NOMO-1 treated with DMSO at 0.1 percent for 48 hours (cell line): ENCODE measurements around the gene RAPGEFL1.
"Not testable (repeated sequence)": the region's sequence is repeated elsewhere in the genome, so short reads cannot be mapped to it uniquely, and the experiment has no call there.

Experiments
- DNase-seq: peaks from one replicate; lab custom pipeline; 2025; ENCODE audit not compliant: unreplicated experiment; lab: John Stamatoyannopoulos, UW

The RAPGEFL1 gene

DNA sequence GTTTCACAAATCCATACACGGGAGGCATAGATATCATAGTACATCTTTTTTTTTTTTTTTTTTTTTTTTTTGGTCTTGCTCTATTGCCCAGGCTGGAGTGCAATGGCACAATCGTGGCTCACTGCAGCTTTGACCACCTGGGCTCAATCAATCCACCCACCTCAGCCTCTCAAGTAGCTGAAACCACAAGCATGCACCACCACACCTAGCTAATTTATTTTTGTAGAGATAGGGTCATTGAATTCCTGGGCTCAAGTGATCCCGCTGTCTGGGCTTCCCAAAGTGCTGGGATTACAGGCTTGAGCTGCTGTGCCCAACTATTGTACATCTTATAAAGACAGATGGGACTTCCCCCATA, 3.5 kb upstream of the RAPGEFL1 start:
- no peak for DNase-seq

GRCh38 chr17:40174514-40174913, 2.8 kb upstream of the RAPGEFL1 start:
- DNase-seq, result no peak

GRCh38 chr17:40175928-40176753, 1.1 kb upstream of the RAPGEFL1 start:
- DNase-seq, result no peak

DNA sequence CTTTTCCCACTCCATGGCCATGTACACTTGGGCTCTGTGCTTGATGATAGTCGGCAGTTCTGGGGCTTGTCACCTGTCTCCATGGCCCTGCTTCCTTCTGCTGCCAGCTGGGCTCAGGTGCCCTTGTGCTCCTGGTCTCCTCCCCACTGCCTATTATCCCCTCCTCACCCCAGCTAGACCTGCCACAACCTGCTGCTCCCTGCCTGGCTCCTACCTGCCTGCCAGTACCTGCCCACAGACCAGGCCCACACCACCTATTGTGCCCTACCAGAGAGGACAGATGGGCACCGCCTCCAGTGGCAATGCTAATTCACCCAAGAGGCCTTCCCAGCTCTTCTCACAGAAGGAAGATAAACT, 538 bp upstream of the RAPGEFL1 start:
- no peak for DNase-seq

- no peak for DNase-seq
Measured at GRCh38 chr17:40178021-40178601, 841 bp downstream of the RAPGEFL1 start.

DNA sequence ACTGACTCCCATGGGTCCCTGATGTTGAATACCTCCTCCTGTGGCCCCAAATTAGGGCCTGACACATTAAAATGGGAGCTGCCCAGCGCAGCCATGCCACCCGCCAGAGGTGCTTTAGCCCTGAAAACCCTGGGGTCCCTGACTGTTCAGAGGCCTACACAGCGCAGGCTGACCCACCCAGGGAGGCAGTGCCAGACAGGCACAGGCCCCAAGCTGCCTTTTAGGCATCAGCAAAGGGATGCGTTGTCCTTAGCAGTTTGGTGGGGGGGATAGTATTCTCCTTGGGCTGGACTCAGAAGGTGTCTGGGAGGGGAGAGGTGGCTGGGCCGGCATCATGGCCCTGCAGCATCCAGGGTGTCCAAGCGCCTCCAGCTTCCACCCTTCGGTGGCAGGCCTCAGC, 1.4 kb downstream of the RAPGEFL1 start:
- DNase-seq, result no peak

- DNase-seq, result no peak
Measured at GRCh38 chr17:40179923-40180659, 2.8 kb downstream of the RAPGEFL1 start.

- no peak for DNase-seq
Measured at GRCh38 chr17:40180694-40181093, 3.4 kb downstream of the RAPGEFL1 start.

DNA sequence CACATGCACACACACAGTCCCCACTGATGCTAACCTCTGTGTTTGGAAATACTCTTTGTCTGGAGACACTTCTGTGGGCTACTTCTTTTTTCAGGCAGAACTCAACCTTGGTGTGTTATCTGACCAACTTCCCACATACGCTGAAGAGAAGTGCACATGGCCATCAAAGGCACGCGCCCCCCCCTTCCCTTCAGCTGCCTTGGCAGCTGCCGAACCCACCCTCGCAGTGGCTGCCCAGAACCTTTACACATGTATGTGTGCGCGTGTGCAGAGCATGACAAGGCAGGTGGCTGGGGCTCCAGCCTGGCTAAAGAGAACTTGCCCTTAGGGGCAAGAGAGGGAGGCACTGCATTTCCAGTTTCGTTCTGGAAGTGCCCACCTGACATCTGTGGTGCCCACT, 3.9 kb downstream of the RAPGEFL1 start:
- DNase-seq, result no peak

DNA sequence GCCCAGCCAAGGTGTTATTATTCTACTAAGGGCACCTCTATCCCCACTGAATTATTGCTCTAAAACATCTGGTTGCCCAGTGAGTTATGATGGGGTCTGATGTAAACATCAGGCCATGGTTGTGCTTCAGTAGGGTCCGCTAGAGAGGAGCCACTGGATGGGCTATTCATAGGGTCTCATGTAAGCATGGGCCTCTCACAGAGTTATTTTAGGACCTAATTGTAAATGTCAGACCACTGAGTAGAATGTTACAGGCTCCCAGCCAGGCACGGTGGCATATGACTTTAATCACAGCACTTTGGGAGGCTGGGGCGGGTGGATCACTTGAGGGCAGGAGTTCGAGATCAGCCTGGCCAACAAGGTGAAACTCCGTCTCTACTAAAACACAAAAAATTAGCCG, 5.3 kb downstream of the RAPGEFL1 start:
- no peak for DNase-seq

GRCh38 chr17:40187238-40187637, 10.0 kb downstream of the RAPGEFL1 start:
- no peak for DNase-seq

GRCh38 chr17:40188694-40189093, 11.4 kb downstream of the RAPGEFL1 start:
- no peak for DNase-seq

- DNase-seq, result no peak
Measured at GRCh38 chr17:40190197-40191021, 13.1 kb downstream of the RAPGEFL1 start.

DNA sequence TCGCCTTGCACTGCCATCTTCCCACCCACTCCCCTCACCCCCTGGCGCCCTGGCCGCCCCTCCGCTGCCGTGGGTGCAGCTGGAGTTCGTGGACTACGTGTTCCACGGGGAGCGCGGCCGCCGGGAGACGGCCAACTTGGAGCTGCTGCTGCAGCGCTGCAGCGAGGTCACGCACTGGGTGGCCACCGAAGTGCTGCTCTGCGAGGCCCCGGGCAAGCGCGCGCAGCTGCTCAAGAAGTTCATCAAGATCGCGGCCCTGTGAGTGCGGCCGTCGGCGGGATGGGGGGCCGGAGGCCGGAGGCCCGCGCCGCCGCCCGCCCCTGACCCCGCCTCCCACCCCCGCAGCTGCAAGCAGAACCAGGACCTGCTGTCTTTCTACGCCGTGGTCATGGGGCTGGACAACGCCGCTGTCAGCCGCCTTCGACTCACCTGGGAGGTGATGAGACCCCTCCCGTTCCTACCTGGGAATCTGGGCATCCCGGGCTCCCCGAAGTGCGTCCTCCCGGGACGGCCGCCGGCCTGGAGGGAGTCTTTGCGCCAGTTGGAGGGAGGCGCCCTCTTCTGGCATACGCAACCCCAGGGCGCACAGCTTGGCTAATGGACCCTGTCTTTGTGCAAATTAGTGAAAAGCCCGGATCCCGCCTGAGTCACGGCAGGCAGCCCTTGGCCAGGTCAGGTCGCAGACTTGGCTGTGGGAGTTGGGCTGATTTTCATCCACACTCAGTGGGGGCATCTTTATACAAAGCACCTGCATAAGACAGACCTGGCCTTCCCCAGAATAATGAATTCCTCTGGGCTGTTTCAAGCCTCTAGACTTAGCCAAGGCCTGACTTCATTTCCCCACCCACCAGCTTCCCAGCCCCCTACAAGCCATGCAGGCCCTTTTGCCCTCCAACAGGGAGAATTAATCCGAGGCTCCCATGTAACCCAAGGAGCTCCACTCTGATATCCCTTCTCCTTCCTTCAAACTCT, 14.3 kb downstream of the RAPGEFL1 start:
- peak; percentile 45 for DNase-seq

- no peak for DNase-seq
Measured at GRCh38 chr17:40192961-40193360, 15.7 kb downstream of the RAPGEFL1 start.

- no peak for DNase-seq
Measured at GRCh38 chr17:40194821-40195220, 17.6 kb downstream of the RAPGEFL1 start.

- DNase-seq, result no peak
Measured at GRCh38 chr17:40197550-40197949, 20.3 kb downstream of the RAPGEFL1 start.

DNA sequence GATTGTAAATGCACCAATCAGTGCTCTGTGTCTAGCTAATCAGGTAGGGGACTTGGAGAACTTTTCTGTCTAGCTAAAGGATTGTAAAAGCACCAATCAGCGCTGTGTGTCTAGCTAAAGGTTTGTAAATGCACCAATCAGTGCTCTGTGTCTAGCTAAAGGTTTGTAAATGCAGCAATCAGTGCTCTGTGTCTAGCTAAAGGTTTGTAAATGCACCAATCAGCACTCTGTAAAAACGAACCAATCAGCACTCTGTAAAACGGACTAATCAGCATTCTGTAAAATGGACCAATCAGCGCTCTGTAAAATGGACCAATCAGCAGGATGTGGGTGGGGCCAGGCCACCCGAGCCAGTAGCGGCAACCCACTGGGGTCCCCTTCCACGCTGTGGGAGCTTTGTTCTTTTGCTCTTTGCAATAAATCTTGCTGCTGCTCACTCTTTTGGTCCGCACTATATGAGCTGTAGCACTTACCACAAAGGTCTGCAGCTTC, 20.7 kb downstream of the RAPGEFL1 start:
- not testable (repeated sequence) for DNase-seq

GRCh38 chr17:40198576-40198975, 21.3 kb downstream of the RAPGEFL1 start:
- no peak for DNase-seq

DNA sequence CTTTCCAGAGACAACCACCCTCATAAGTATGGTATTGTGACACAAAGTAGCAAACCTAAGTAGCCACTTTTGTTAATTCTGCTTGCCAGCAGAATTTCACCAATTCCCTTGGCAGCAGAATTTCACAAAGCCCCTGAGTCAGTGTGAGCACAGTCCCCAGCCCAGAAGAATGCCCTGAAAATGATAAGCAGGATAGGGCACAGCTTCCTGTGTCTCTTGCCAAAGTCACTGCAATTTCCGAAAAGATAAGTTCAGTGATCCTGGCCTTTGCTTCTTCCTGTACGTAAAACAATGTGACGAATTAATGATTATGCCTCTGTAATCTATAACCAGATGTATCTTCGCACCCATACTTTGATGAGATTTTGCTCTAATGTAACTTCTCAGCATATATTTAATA, 25.9 kb downstream of the RAPGEFL1 start:
- DNase-seq, result no peak
